NCI-H524 (cell line): ENCODE data around the gene PIAS4.

ENCODE experiments used
- DNase-seq, 2 experiments: peaks; one replicate each; lab custom pipeline; 2025; lab: John Stamatoyannopoulos, UW

The PIAS4 gene

DNA sequence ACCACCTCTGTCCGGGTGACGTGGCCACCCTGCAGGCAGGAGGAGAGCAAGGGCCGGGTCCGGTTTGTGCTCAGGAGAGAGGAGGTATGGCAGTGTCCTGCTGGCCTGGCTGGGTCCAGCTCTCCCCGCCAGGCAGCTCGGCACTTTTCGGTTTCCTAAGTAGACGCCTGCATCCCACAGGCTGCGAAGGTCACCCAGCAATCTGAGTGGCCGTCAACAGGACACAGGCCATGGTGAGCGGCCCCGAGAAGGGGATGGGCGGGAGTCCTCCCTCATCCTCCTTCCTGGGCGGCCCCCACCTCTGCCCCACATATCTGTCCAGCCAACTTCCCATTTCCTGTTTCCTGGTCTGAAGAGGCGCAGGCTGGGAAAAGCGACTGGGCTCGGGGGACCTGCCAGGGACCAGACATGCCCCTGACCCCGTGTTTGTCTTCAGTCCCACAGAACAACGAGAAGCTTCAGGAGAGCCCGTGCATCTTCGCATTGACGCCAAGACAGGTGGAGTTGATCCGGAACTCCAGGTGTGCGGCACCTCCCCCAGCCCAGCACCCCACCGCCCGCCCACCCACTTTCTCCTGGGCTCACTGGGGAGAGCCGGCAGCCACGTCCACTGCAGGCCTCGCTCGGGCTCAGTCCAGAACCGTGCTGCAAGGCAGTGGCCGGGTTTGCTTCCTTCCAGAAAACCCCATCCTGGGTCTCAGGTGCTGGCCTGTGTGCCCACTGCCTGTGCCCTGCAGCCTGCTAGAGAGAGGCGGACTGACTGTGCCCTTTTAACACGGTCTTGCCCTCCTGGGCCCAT is 16.3 kb downstream of the PIAS4 start:
- no peak for DNase-seq

DNA sequence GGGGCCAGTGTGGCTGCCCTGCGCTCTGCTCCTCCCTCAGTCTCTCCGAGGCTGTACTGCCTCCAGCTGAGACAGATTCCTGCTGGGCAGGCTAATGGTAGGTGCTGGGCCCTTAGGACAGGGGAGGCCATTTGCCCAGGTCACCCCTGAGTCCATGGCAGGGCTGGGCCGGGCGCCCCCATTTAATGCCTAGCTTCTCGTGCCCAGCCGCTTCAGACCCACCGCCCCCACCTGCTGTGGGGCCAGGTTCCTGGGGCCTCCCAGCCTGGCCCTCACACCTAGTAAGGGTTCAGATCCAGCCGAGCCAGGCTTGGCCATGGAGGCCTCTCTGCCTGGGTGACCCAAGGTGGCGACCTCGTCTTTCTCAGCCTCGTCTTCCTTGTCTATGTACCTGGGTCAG is 17.8 kb downstream of the PIAS4 start:
- no peak for DNase-seq

DNA sequence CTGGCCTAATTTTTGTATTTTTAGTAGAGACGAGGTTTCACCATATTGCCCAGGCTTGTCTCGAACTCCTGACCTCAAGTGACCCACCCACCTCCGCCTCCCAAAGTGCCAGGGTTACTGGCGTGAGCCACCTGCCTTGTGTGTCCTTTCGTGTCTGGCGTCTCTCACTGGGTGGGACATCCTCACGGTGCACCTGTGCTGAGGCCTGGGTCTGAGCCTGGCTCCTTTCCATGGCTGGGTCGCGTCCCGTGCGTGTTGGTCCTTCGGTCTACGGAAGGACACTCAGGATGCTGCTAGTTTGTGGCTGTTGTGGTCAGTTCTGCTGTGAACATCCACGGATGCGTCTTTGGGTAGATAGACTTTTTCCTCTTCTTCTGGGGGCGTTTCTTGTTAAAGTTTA is 19.6 kb downstream of the PIAS4 start:
- DNase-seq: no peak

DNA sequence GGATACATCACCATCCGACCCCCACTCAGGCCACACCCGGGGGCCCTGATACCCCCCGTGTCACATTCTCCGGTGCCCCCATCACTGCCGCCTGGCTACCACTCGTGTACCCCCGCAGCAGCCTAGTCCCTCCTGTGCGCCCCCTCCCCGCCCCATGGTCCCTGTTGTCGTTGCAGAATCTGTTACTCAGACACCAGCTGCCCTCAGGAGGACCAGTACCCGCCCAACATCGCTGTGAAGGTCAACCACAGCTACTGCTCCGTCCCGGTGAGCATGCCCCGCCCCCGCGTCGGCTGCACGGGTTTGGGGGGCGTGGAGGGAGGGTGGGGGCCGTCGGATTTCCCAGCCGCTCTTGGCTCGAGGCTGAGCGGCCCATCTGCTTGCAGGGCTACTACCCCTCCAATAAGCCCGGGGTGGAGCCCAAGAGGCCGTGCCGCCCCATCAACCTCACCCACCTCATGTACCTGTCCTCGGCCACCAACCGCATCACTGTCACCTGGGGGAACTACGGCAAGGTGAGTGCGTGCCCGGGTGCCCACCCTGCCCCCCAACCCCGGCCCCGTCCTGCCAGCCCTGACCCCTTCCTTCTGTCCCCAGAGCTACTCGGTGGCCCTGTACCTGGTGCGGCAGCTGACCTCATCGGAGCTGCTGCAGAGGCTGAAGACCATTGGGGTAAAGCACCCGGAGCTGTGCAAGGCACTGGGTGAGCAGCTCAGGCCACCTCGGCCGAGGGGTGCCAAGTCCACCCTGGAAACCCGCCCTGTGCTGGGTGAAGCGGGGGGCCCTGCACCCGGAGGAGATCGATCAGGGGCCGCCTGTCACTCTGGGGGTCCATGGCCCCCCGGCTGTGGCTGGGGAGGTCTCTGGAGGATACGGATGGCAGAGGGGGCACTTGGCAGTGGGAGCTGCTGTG is 21.1 kb downstream of the PIAS4 start:
- no peak for DNase-seq

DNA sequence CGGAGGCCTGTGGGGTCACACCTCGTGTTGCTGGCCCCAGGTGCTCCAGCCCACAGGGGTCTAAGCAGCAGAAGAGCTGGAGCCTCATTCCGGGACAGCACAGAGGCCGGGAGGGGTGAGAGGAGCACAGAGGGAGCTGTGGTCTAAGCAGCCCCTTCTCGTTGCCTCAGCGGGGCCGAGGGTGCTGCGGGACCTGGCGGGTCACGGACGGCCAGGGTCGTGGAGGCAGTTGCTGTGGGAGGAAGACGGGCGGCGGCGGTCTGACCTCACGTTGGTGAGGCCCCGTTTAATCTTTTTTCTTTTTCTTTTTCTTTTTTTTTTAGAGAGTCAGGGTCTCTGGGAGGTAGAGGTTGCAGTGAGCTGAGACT is 21.7 kb downstream of the PIAS4 start:
- no peak for DNase-seq

DNA sequence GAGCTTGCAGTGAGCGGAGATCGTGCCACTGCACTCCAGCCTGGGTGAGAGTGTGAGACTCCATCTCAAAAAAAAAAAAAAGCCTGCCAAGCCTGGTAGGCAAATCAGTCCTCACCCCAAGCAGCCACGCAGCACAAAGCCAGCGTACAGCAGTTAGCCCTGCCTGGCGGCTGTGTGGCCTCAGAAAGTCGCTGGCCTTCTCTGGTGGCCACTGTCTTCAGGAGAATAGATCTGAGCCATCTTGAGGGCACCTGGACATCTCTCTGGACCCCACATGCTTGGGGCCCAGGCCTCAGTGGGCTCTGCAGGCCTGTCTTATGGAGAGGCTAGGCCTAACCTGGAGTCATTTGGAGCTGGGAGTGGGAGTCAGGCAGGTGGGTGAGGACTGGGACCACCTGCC is 23.0 kb downstream of the PIAS4 start:
- no peak for DNase-seq

DNA sequence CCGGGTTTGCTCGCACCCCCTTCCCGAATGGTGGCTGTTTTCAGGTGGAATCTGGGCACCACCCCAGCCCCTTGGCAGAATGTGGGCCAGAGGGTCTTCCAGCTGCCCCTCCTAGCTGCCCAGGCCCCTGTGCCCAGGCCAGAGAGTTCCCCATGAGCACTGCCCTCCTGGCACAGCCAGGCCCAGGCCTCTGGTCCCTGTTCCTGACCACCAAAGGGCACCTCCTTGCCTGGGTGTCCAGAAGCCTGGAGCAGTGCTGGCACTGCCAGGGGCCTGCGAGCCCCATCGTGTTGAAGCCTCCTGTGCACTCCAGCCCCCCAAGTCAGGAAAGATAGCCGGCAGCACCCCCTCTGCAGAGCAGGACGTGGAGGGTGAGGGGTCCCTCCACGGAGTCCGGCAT is 23.4 kb downstream of the PIAS4 start:
- no peak for DNase-seq

DNA sequence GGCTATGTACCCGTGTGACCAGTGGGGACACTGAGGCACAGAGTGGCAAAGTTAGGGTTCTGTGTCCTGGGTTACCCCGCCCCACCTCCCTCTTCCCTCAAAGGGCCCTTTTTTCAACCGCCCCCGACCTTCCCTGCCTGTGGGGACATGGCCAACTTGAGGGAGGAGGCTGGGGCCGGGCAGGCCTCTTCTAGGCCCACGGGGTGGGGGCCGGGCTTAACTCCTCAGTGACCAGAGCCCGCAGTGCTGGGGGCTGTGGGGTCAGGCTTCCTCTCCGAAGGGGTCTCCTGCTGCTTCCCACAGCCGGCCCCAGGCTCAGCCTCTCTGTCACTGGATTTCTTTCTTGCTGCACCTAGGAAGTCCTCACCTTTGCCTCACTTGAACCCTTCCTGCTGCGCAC is 23.9 kb downstream of the PIAS4 start:
- no peak for DNase-seq

DNA sequence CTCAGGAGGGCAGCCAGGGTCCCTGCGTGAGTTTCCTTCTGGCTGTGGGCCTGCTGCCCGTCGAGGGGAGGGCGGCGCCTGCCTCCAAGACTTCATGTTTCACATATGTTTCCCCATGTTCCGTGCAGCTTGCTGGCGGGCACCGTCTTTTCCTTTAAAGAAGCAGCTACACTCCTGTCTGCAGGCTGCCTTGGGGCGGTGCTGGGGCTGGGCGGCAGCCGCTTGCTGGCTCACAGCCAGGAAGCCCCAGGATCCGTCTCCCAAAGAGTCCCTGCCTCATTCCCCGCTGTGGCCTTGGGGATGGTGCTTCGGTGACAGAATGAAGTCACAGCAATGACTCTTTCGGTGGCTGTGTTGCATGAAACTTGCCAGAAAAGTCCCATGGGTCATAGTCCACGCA is 24.9 kb downstream of the PIAS4 start:
- no peak for DNase-seq

DNA sequence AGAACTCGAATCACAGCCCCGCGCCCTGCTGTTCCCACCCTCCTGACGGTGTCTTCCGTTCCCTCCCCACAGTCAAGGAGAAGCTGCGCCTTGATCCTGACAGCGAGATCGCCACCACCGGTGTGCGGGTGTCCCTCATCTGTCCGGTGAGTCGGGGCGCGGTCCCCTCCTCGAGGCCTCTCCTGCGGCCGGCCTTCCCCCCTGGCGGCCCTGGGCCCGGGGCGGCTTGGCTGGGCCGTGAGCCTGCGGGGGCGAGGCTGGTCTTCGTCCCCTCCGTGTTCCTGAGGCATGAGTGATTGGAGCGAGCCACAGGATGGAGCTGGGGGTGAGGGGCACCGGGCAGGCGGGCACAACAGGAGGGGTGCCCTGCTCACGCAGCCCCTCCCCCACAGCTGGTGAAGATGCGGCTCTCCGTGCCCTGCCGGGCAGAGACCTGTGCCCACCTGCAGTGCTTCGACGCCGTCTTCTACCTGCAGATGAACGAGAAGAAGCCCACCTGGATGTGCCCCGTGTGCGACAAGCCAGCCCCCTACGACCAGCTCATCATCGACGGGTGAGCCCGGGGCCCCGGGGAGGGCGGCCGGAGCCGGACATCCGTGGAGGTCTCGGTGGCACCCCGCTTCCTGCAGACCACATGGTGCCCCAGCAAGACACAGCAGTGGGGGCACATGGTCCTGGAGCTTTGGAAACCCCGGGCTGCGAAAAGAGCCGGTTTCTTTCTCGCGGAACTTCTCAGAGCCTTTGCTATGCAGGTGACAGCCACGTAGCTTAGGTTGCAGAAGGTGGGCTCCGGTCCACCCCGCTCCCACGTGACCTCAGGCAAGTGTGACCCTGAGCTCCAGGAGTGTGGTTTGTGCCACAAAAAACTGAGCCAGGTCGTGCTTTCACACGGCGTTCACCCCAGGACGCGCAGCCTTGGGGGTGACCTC is 25.8 kb downstream of the PIAS4 start:
- no peak for DNase-seq

DNA sequence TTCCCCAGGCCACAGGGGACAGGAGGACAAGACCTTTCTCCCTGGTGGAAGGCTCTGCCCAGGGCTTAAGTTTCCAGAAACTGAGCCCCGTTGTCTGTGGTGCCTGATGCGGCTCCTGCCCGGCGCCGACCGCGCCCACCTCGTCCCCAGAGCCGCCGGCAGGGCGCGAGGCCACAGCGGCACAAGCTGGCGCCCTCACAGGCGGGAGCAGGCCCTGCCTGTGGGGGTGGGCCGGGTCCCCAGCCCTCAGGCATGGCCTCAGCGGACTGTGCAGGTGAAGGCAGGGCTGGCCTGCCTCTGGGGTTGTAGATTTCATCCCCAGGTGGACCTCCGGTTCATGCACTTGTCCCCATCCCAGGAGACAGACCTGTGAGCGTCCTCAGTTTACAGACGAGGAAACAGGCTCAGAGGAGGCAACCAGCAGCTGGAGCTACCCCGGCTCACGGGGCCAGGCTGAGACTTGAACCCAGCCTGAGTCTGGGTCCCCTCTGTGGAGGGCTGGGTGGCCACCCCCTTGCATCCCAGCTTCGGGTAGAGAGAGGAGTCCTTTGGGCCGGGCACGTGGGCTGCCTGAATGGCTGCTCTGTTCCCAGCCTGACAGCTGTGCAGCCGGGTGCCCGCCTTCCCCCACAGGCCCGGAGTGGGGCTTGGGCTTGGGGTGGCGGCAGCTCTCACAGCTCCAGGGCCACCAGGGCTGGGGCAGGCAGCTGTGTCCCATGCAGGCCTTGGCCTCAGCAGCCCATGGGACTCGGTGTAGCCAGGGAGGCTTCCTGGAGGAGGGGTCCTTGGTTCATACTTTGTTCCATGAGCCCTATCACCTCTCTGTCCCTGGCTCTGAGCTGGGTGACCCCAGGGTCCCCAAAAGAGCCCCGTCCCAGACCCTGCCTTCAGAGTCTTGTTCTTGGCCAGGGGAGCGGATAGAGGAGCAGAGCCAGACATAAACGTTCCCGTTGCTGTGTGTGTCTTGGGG is 26.8 kb downstream of the PIAS4 start:
- DNase-seq: no peak

DNA sequence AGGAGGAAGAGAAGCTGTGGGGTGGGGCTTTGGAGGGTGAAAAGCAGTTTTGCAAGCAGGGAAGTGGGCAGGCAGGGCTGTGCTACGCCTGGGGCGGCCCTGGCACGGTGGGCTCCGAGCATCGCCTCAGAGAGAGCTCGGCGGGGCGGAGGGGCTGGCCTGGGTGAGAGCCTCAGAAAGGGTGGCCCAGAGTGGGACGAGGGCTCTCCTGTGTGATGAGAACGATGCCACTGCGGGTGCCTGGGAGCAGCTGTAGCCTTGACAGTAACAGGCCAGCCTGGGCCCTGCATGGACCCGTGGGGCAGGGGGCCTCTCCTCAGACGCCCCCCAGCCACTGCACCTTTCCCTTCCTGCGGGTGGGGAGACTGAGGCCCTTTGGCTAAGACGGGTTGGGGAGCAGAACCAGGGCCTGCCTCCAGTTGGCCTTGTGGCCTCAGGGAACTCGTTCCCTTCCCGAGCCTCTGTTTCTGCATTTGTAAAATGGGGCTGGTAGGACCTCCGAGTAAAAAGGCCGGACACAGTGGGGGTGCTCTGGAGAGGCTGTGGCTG is 27.6 kb downstream of the PIAS4 start:
- DNase-seq: no peak

DNA sequence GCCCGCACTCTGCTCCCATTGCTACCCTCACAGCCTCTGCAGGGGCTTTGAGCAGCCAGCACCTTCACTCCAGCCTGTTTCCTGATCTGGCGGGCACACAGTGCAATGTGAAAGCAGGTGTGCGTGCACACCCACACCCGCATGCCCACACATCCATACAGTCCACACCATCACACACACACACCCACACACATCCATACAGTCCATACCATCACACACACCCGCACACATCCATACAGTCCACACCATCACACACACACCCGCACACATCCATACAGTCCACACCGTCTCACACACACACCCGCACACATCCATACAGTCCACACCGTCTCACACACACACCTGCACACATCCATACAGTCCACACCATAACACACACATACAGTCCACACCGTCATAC is 28.0 kb downstream of the PIAS4 start:
- no peak for DNase-seq

DNA sequence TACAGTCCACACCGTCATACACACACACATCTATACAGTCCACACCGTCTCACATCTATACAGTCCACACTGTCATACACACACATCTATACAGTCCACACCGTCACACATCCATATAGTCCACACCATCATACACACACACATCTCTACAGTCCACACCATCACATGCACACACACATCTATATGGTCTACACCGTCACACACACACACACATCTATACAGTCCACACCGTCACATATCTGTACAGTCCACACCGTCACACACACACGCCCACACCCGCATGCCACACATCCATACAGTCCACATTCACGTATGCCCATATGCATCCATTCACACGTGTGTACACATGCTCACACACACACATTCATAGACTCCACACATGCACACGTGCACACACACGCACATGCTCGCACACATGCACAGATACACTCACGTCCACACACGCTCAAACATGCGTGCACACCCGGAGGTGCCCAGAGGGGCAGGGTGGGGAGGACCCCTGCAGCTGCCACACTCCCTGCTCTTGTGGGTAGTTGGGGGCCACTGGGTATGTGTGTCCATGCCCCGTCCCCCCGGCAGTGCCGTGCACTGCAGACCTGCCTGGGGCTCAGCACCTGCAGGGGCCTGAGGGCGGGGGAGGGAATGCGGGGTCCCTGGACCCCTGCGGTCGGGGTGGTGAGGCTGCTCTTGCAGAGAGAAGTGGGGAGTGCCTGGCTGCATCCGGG is 29.2 kb downstream of the PIAS4 start:
- no peak for DNase-seq

DNA sequence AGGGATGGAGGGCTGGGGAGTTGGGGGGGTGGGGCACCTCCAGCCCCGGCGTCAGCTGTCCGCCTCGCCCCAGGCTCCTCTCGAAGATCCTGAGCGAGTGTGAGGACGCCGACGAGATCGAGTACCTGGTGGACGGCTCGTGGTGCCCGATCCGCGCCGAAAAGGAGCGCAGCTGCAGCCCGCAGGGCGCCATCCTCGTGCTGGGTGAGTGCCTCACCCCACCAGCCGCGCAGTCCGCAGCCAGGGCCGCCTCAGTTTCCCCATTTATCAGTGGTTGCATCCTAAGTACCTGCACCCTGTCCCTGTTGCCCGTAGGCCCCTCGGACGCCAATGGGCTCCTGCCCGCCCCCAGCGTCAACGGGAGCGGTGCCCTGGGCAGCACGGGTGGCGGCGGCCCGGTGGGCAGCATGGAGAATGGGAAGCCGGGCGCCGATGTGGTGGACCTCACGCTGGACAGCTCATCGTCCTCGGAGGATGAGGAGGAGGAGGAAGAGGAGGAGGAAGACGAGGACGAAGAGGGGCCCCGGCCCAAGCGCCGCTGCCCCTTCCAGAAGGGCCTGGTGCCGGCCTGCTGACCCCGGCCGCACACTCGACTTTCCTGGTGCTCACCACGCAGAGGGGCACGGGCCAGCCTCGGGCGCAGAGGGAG is 29.9 kb downstream of the PIAS4 start:
- DNase-seq: no peak

DNA sequence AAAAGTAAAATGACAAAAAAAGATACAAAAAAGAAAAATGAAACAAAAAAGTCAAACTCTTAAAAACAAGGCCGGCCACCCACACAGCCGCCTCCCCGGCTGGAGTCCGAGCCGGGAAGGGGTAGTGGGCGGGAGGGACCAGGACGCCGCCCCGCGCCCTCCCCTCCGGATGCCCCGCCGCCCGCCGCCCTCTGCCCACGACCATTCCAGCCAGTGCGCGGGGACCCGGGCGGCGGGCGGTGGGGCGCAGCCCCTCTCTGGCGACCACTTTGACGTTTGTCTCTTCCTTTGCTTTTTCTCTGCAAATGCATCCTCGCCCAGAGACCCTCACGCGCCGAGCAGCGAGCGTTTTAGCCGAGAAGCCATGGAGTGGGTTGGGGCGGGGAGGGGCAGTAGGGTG is 30.5 kb downstream of the PIAS4 start:
- DNase-seq: no peak

DNA sequence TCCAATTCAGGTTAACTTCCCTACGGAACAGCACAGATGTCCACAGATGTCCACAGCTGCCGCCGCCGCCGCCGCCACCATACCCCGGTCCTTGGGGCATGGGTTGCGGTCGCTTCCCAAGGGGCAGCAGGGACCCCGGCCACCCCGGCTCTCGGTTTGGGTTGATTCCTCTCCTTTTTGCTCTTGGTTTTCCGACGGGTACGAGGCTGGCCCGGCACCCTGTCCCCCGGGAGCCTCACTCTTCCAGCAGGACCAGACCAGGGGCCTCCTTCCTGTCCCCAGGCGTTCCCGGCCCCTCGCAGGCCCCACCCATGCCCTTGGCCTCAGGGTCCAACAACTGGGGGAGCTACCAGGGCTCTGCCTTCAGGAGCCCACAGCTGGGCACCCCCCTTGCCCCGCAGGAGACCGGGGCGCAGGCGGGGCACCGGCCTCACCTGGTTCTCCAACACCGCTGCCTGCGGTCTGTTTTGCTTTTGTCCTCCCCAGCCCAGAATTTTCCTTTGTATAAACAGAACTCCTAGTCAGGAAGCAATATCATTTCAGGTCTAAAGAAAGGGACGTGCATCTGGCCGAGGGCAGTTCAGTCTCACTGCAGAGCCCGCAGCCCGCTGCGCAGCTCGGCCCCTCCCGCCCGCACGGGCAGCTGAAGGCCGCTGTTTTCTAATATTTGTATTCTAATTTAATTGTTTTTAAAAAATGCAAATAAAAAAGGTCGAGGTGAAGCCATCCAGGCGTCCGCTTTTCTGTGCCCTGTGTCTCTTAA is 31.3 kb downstream of the PIAS4 start:
- no peak for DNase-seq

DNA sequence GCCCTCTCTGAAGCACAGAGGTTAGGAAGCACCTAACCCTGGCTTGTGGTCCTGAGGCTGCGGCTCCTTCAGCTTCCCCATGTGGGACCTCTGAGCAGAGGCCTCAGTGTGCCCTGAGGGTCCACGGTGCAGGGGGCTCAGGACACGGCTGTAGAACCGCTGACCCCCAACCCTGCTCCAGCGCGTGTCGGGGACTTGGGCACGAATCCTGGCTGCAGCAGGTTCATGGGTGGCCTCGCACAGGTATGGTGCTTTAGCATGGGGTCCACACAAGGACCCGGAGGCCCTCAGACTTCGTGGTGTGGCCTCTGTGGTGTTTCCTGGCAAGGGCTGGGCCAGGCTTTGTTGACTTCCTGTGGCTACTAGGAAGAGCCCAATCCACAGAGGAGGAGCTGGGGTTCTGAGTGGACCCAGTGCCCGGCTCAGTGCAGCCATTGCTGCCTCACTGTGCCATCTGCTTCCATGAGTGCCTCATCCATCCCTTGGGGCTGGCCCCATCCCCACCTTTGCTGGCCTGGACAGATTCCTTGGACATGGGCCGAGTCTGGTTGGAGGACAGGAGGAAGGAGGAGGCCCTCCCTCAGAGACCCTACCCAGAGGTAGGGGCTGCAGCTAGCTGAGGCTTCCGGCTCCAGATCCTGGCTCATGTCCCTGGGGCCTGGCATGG is 34.7 kb downstream of the PIAS4 start:
- no peak for DNase-seq
